Vagina (tissue), 2 donors: ENCODE measurements around the gene BLMH.

Source experiments
- POLR2A ChIP-seq, 2 donors: fragments of 450-650 bp; IDR thresholded peaks; one replicate each; pipeline ENCODE4 v1.6.1; 2017; ENCODE audit warnings: antibody characterized with exemption in 2 of 2, mild to moderate bottlenecking in 2 of 2, moderate library complexity in 2 of 2
- POLR2AphosphoS5 ChIP-seq, 2 donors: sonication (generic); formaldehyde crosslinking; IDR thresholded peaks; one replicate each; pipeline ENCODE4 v1.9.0; 2017; ENCODE audit warnings: antibody characterized with exemption in 2 of 2, mild to moderate bottlenecking in 2 of 2, low read depth in 1 of 2; ENCODE audit not compliant: insufficient read depth in 1 of 2
- TF ChIP-seq, protein P1 (sequence below), 3 experiments: fragments of 450-650 bp in 2 of 3; fragments of 200-600 bp in 1 of 3; sonication (generic) in 1 of 3; IDR thresholded peaks; one replicate each; pipeline ENCODE4 v1.5.1; 2017 to 2019; ENCODE audit warnings: antibody characterized with exemption in 3 of 3, mild to moderate bottlenecking in 2 of 3, moderate library complexity in 2 of 3

DNA sequence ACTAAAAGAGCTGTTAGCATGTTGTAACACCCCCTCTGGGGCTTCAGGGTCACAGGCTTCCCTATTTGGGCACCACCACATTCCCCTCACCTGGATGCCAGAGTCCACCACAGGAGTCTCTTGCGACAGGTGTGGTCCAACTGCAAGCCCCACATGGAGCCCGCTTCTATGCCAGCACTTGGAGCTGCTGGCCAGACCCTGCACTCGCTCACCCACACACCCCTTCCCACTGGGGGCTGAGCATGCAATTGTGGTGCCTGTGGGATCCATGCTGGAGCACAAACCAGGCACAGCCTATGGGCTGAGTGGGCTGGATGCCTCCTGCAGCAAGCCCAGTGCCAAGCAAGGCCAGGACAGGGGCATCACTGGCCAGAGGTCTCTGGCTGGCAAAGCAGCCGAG lies 6.0 kb upstream of the BLMH start:
- no peak for TF ChIP-seq POLR2A (IDR thresholded peaks at IDR 0.05)
- TF ChIP-seq, protein P1, sequence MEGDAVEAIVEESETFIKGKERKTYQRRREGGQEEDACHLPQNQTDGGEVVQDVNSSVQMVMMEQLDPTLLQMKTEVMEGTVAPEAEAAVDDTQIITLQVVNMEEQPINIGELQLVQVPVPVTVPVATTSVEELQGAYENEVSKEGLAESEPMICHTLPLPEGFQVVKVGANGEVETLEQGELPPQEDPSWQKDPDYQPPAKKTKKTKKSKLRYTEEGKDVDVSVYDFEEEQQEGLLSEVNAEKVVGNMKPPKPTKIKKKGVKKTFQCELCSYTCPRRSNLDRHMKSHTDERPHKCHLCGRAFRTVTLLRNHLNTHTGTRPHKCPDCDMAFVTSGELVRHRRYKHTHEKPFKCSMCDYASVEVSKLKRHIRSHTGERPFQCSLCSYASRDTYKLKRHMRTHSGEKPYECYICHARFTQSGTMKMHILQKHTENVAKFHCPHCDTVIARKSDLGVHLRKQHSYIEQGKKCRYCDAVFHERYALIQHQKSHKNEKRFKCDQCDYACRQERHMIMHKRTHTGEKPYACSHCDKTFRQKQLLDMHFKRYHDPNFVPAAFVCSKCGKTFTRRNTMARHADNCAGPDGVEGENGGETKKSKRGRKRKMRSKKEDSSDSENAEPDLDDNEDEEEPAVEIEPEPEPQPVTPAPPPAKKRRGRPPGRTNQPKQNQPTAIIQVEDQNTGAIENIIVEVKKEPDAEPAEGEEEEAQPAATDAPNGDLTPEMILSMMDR (IDR thresholded peaks at IDR 0.05): no peak
- no peak for TF ChIP-seq POLR2AphosphoS5 (IDR thresholded peaks at IDR 0.05; ENCODE audit: insufficient read depth in 1 of 2, low read depth in 1 of 2)
